Breast epithelium (tissue), 4 donors: Measurements from ENCODE around the gene LIN28B. TPM values are rescaled to one million over a fixed set of nuclear protein-coding genes. Genes with fewer than 3 reads are reported as not detected.

Experiments used
- DNase-seq, 2 donors: peaks; one replicate each; pipeline ENCODE4 v3.0.0-alpha.2; 2019; ENCODE audit warnings: low spot score in 2 of 2
- H3K27ac ChIP-seq, 2 donors: fragments of 200-600 bp; sonication (generic) in 1 of 2; one replicate each; pipeline ENCODE4 v1.5.1; 2016 to 2019; ENCODE audit warnings: mild to moderate bottlenecking in 1 of 2
- H3K27me3 ChIP-seq, 2 donors: fragments of 200-600 bp; sonication (generic) in 1 of 2; one replicate each; pipeline versions ENCODE4 v1.5.1 to v1.6.0; 2017 to 2019; ENCODE audit warnings: control low read depth in 1 of 2, mild to moderate bottlenecking in 1 of 2
- H3K36me3 ChIP-seq: fragments of 200-600 bp; one replicate; pipeline ENCODE4 v1.5.1; 2019
- H3K4me1 ChIP-seq, 2 donors: fragments of 200-600 bp; sonication (generic); one replicate each; pipeline ENCODE4 v1.5.1; 2016 to 2019; ENCODE audit warnings: control low read depth in 1 of 2
- H3K4me3 ChIP-seq, 3 donors: fragments of 200-600 bp; sonication (generic); 1 replicate in 2 of 3; 2 replicates in 1 of 3; pipeline ENCODE4 v1.5.1; 2016 to 2019; ENCODE audit warnings: mild to moderate bottlenecking in 3 of 3, moderate library complexity in 2 of 3
- H3K9me3 ChIP-seq, 2 donors: fragments of 200-600 bp; sonication (generic) in 1 of 2; one replicate each; pipeline ENCODE4 v1.5.1; 2016 to 2019; ENCODE audit warnings: control low read depth in 1 of 2
- CTCF ChIP-seq, 3 donors: fragments of 450-650 bp; IDR thresholded peaks; one replicate each; pipeline ENCODE4 v1.5.1; 2016 to 2017; ENCODE audit warnings: antibody characterized with exemption in 3 of 3, mild to moderate bottlenecking in 3 of 3, moderate library complexity in 3 of 3
- POLR2A ChIP-seq: fragments of 450-650 bp; IDR thresholded peaks from one replicate; pipeline ENCODE4 v1.6.1; 2016; ENCODE audit warnings: antibody characterized with exemption, mild to moderate bottlenecking, moderate library complexity
- POLR2AphosphoS5 ChIP-seq, 3 donors: sonication (generic); formaldehyde crosslinking; IDR thresholded peaks; one replicate each; pipeline ENCODE4 v1.6.1; 2017; ENCODE audit warnings: antibody characterized with exemption in 3 of 3
- intact Hi-C: fragments of 100-400 bp; cut with DNase I; formaldehyde crosslinking; loops from one replicate; pipeline ENCODE4 v1.15.1; 2023; ENCODE audit warnings: low total_unique reads
- total RNA-seq, 3 donors: library from RNA; depleted of rRNA; stranded (reverse); fragments of >200 nt; gene quantifications; one replicate each; pipeline ENCODE4 v1.1.0, GENCODE V29; 2016

LIN28B gene
- not detected for total RNA-seq

GRCh38 chr6:104956731-104957294 lies at the start of gene LIN28B:
Gene LIN28B, plus strand, starts transcription at chr6:104957107. Its CDS starts 144 bp downstream, at chr6:104957251.
- intact Hi-C loops = no loop called here

GRCh38 chr6:104908031-104908887 lies 48.6 kb upstream of the LIN28B start:
- Histone ChIP-seq H3K4me3 (no peak overlapping the region), H3K27me3 (no peaks in the 10 kb centered on the region), H3K4me1 (no peaks in the 10 kb centered on the region), H3K9me3 (peaks cover 0 to 9% of the 10 kb centered on the region in 2 donors), H3K36me3 (no peaks in the 10 kb centered on the region), H3K27ac (no peak overlapping the region)
- intact Hi-C loops = no loop called here
- no peak for DNase-seq
- TF ChIP-seq POLR2A = no peak
- TF ChIP-seq CTCF (IDR thresholded peaks at IDR 0.05) = no peak
- no peak for TF ChIP-seq POLR2AphosphoS5 (IDR thresholded peaks at IDR 0.05)

More at GRCh38 chr6:104956731-104957294, at the start of gene LIN28B:
- peaks cover 0 to 82% of the 10 kb centered on the region in 2 donors for H3K27me3 ChIP-seq
- no peak for DNase-seq
- no peak within 1 kb of the TSS for H3K27ac ChIP-seq
- H3K4me1 ChIP-seq = peaks cover 0 to 2% of the 10 kb centered on the region in 2 donors
- no peak within 1 kb of the TSS for H3K4me3 ChIP-seq
- no peaks in the 10 kb centered on the region for H3K9me3 ChIP-seq
- no peak for TF ChIP-seq POLR2A
- no peak for TF ChIP-seq CTCF (IDR thresholded peaks at IDR 0.05)
- no peaks in the 10 kb centered on the region for H3K36me3 ChIP-seq

GRCh38 chr6:104908888-104909525 lies 47.9 kb upstream of the LIN28B start:
- H3K4me1 ChIP-seq = no peaks in the 10 kb centered on the region
- peaks cover 0 to 4% of the 10 kb centered on the region in 2 donors for H3K9me3 ChIP-seq
- TF ChIP-seq POLR2A = no peak
- TF ChIP-seq CTCF (IDR thresholded peaks at IDR 0.05) = no peak
- no peak for TF ChIP-seq POLR2AphosphoS5 (IDR thresholded peaks at IDR 0.05)
- H3K4me3 ChIP-seq = no peak overlapping the region
- no peak overlapping the region for H3K27ac ChIP-seq
- DNase-seq = no peak
- no peaks in the 10 kb centered on the region for H3K36me3 ChIP-seq
- intact Hi-C loops = no loop called here
- no peaks in the 10 kb centered on the region for H3K27me3 ChIP-seq

- no peaks in the 10 kb centered on the region for H3K36me3 ChIP-seq
- intact Hi-C loops = no loop called here
- H3K27ac ChIP-seq = no peak overlapping the region
- no peaks in the 10 kb centered on the region for H3K4me1 ChIP-seq
- H3K27me3 ChIP-seq = peaks cover 0 to 4% of the 10 kb centered on the region in 2 donors
- no peak for DNase-seq
- H3K4me3 ChIP-seq = no peak overlapping the region
- TF ChIP-seq CTCF (IDR thresholded peaks at IDR 0.05) = no peak
- no peak for TF ChIP-seq POLR2A
- TF ChIP-seq POLR2AphosphoS5 (IDR thresholded peaks at IDR 0.05) = no peak
- no peaks in the 10 kb centered on the region for H3K9me3 ChIP-seq
Measured at GRCh38 chr6:104921896-104922295, 35.0 kb upstream of the LIN28B start.

GRCh38 chr6:104928141-104928540 lies 28.8 kb upstream of the LIN28B start:
- no peaks in the 10 kb centered on the region for H3K36me3 ChIP-seq

More at GRCh38 chr6:104928141-104928540, 28.8 kb upstream of the LIN28B start:
- no peak for DNase-seq
- Histone ChIP-seq H3K4me3 (no peak overlapping the region), H3K27ac (no peak overlapping the region), H3K4me1 (no peaks in the 10 kb centered on the region), H3K9me3 (no peaks in the 10 kb centered on the region), H3K27me3 (no peaks in the 10 kb centered on the region)
- intact Hi-C loops = no loop called here
- no peak for TF ChIP-seq POLR2AphosphoS5 (IDR thresholded peaks at IDR 0.05)
- no peak for TF ChIP-seq CTCF (IDR thresholded peaks at IDR 0.05)
- TF ChIP-seq POLR2A = no peak
